H54 (cell line): ENCODE measurements around the gene TSPAN31.
"Not testable (repeated sequence)": the region's sequence is repeated elsewhere in the genome, so short reads cannot be mapped to it uniquely, and the experiment has no call there.

ENCODE experiments used
- DNase-seq: peaks from one replicate; pipeline ENCODE4 v3.0.0; 2011; ENCODE audit warnings: low spot score, mixed read lengths; ENCODE audit not compliant: insufficient read length
- FAIRE-seq: peaks from 3 replicates; lab custom pipeline; 2011; peaks lifted over from hg19 to GRCh38; lab: Jason Lieb, UNC
- POLR2A ChIP-seq: IDR thresholded peaks from 2 replicates; pipeline ENCODE4 v1.6.1; 2011; ENCODE audit warnings: low read depth, mild to moderate bottlenecking, low read length

The TSPAN31 gene

GRCh38 chr12:57717846-57718640 lies 26.8 kb upstream of the TSPAN31 start:
- DNase-seq: no peak
- no peak for TF ChIP-seq POLR2A
- no peak for FAIRE-seq

GRCh38 chr12:57718641-57719528 lies 26.0 kb upstream of the TSPAN31 start:
- DNase-seq (no peak), FAIRE-seq (no peak)
- TF ChIP-seq POLR2A: no peak

- no peak for FAIRE-seq
- DNase-seq: no peak
- no peak for TF ChIP-seq POLR2A
Observed at GRCh38 chr12:57719777-57720605, 24.8 kb upstream of the TSPAN31 start.

- no peak for TF ChIP-seq POLR2A
- FAIRE-seq (no peak), DNase-seq (no peak)
Observed at GRCh38 chr12:57720606-57721595, 23.9 kb upstream of the TSPAN31 start.

GRCh38 chr12:57721846-57722608 lies 22.8 kb upstream of the TSPAN31 start:
- FAIRE-seq, DNase-seq: not testable (repeated sequence)

GRCh38 chr12:57722716-57723629 lies 21.9 kb upstream of the TSPAN31 start:
- DNase-seq: no peak
- no peak for TF ChIP-seq POLR2A
- no peak for FAIRE-seq

GRCh38 chr12:57723630-57723962 lies 21.2 kb upstream of the TSPAN31 start:
- DNase-seq (no peak), FAIRE-seq (no peak)
- TF ChIP-seq POLR2A: no peak

GRCh38 chr12:57724003-57724935 lies 20.6 kb upstream of the TSPAN31 start:
- FAIRE-seq: no peak
- no peak for DNase-seq
- TF ChIP-seq POLR2A: no peak

GRCh38 chr12:57724936-57725740 lies 19.7 kb upstream of the TSPAN31 start:
- TF ChIP-seq POLR2A: no peak
- DNase-seq (no peak), FAIRE-seq (no peak)

- FAIRE-seq (no peak), DNase-seq (no peak)
- no peak for TF ChIP-seq POLR2A
Observed at GRCh38 chr12:57725851-57726150, 19.0 kb upstream of the TSPAN31 start.
